BE2C (cell line): ENCODE results near the gene SLC4A8.

Source experiments
- DNase-seq: peaks from one replicate; pipeline ENCODE4 v3.0.0-alpha.2; 2020
- H3K27me3 ChIP-seq: fragments of 250-450 bp; sonication (Bioruptor Pico); 2 replicates; pipeline ENCODE4 v1.5.1; 2020; ENCODE audit warnings: mild to moderate bottlenecking
- H3K36me3 ChIP-seq: fragments of 250-450 bp; sonication (Bioruptor Pico); 2 replicates; pipeline ENCODE4 v1.5.1; 2020; ENCODE audit warnings: mild to moderate bottlenecking
- H3K4me1 ChIP-seq: fragments of 250-450 bp; sonication (Bioruptor Pico); 2 replicates; pipeline ENCODE4 v1.5.1; 2020
- H3K4me3 ChIP-seq: 2 replicates; pipeline ENCODE4 v1.5.1; 2011; ENCODE audit warnings: low read depth, low read length
- H3K9me3 ChIP-seq: fragments of 250-450 bp; sonication (Bioruptor Pico); 2 replicates; pipeline ENCODE4 v1.5.1; 2020
- TF ChIP-seq, protein P1 (sequence below): IDR thresholded peaks from 2 replicates; pipeline ENCODE4 v1.5.1; 2012; ENCODE audit warnings: mild to moderate bottlenecking, low read depth, low read length

SLC4A8 gene

DNA sequence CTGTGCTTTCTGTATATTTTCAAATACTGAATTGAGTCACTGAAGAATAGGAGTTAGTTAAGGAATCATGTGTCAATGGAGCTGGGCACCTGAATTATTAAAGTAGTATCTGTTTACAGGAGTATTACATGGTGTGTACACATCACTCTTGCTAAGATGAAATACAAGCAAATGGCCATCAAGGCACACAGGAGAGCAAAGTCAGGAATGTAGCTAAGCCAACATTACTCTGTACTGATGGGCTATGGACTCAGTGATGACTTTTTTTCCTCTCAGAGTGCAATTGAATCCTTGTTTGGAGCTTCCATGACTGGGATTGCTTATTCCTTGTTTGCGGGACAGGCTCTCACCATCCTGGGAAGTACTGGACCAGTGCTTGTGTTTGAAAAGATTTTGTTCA lies 45.5 kb downstream of the SLC4A8 start:
- TF ChIP-seq, protein P1, sequence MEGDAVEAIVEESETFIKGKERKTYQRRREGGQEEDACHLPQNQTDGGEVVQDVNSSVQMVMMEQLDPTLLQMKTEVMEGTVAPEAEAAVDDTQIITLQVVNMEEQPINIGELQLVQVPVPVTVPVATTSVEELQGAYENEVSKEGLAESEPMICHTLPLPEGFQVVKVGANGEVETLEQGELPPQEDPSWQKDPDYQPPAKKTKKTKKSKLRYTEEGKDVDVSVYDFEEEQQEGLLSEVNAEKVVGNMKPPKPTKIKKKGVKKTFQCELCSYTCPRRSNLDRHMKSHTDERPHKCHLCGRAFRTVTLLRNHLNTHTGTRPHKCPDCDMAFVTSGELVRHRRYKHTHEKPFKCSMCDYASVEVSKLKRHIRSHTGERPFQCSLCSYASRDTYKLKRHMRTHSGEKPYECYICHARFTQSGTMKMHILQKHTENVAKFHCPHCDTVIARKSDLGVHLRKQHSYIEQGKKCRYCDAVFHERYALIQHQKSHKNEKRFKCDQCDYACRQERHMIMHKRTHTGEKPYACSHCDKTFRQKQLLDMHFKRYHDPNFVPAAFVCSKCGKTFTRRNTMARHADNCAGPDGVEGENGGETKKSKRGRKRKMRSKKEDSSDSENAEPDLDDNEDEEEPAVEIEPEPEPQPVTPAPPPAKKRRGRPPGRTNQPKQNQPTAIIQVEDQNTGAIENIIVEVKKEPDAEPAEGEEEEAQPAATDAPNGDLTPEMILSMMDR: no peak
- Histone ChIP-seq H3K9me3 (no peaks in the 10 kb centered on the region), H3K4me3 (no peak overlapping the region), H3K27me3 (no peaks in the 10 kb centered on the region), H3K36me3 (peaks cover 67% of the 10 kb centered on the region), H3K4me1 (no peaks in the 10 kb centered on the region)
- DNase-seq: no peak

DNA sequence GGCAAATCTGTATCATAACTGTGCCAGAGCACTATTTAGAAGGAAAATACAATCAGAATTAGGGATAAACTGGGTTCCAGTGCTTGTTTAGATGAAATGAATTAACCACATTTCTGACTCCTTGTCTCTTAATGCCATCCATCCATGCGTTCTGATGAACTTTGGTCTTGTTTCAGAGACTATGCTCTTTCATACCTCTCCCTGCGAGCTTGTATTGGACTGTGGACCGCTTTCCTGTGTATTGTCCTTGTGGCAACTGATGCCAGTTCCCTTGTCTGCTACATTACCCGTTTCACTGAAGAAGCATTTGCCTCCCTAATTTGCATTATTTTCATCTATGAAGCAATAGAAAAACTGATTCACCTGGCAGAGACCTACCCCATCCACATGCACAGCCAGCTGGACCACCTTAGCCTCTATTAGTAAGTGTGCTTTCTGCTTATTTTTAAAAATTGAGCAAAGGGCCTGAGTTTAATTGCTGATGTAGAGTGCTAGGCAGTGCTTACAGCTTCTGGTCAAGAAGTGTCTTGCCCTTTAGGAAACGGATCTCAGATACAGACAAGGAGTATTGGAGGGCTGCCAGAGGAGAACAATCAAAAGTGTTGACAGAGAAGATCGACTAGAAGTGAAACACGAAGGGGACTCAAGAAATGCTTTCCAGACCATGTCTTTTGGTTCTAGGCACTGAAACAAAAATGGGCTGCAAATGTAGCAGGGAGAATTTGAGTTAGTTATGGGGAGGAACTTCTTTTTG lies 46.7 kb downstream of the SLC4A8 start:
- no peaks in the 10 kb centered on the region for H3K4me1 ChIP-seq
- peaks cover 68% of the 10 kb centered on the region for H3K36me3 ChIP-seq
- TF ChIP-seq, protein P1: no peak
- no peaks in the 10 kb centered on the region for H3K27me3 ChIP-seq
- no peak for DNase-seq
- no peak overlapping the region for H3K4me3 ChIP-seq
- no peaks in the 10 kb centered on the region for H3K9me3 ChIP-seq

DNA sequence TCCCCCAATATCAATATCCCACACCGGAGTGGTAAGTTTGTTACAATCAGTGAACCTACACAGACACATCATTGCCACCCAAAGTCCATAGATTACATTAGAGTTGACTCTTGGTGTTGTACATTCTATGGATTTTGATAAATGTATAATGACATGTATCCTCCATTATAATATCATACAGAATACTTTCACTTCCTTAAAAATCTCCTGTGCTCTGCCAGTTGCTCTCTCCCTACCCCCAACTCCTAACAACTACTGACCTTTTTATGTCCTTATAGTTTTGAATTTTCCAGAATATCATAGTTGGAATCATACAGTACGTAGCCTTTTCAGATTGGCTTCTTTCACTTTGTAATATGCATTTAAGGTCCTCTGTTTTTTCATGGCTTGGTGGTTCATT lies 48.4 kb downstream of the SLC4A8 start:
- H3K27me3 ChIP-seq: no peaks in the 10 kb centered on the region

DNA sequence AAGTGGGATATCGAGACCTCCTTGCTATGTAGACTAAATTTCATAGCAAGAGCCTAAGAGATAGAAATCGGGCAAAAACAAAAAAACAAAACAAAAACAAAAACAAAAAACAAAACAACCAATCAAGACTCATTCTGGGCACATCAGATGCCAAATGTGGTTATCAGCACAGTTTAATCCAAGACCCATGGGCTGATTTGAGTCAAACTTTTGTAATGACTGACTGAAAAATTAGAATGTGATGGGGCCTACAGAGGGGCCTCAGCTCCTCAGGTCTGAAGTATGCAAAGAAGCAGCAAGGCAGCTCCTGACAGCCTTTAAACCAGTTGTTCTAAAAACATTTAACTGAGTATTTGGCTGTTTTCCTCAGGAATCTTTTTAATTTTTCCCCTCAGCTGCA lies 49.3 kb downstream of the SLC4A8 start:
- TF ChIP-seq, protein P1: no peak
- Histone ChIP-seq H3K4me3 (no peak overlapping the region), H3K9me3 (no peaks in the 10 kb centered on the region), H3K36me3 (peaks cover 72% of the 10 kb centered on the region), H3K4me1 (no peaks in the 10 kb centered on the region), H3K27me3 (no peaks in the 10 kb centered on the region)
- DNase-seq: no peak

More for the DNA sequence above, 48.4 kb downstream of the SLC4A8 start:
- Histone ChIP-seq H3K9me3 (no peaks in the 10 kb centered on the region), H3K36me3 (peaks cover 67% of the 10 kb centered on the region), H3K4me1 (no peaks in the 10 kb centered on the region), H3K4me3 (no peak overlapping the region)
- DNase-seq: no peak
- TF ChIP-seq, protein P1: no peak

DNA sequence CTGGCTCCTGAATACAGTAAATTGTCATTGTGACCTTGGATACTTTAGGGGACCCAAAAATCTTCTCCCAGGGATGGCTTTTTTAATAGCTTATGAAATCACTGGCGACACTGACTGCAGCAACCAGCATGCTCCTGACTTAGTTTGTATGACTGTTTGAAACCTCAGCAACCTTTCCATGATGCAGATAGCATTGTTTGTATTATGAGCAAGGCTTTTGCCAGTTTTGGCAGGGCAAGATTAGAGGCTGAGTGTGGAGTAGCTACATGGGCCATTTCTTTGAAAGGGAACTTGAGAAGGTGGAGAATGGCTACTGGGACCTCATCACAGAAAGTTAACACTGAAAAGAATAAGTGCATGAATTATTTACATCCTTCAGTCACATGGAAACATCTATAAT lies 50.9 kb downstream of the SLC4A8 start:
- Histone ChIP-seq H3K36me3 (peaks cover 60% of the 10 kb centered on the region), H3K9me3 (no peaks in the 10 kb centered on the region), H3K4me3 (no peak overlapping the region), H3K27me3 (no peaks in the 10 kb centered on the region), H3K4me1 (no peaks in the 10 kb centered on the region)
- no peak for DNase-seq
- TF ChIP-seq, protein P1: no peak

DNA sequence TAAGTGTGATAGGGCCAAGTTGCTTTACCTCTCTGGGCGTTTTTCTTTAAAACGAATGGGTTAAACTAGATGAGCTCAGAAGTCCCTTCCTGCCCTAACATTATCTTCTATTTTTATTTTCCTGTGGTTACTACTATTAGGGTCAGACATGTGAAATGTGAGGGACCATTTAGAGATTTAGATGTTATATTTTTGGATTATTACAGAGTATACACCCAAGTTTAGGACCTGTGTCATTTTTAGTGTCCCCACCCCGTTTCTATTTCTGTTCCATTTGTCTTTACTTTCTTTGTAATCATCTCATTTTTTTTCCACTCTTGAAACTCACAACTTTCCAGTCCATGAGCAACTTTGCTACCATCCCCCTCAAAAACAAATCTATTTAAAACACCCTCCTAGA lies 56.3 kb downstream of the SLC4A8 start:
- DNase-seq: no peak
- TF ChIP-seq, protein P1: no peak
- no peaks in the 10 kb centered on the region for H3K9me3 ChIP-seq
- H3K27me3 ChIP-seq: no peaks in the 10 kb centered on the region
- H3K4me1 ChIP-seq: no peaks in the 10 kb centered on the region
- H3K36me3 ChIP-seq: peaks cover 20% of the 10 kb centered on the region
- no peak overlapping the region for H3K4me3 ChIP-seq
